NCI-H146 (cell line): ENCODE measurements around the gene ANKRD62.
"Not testable (repeated sequence)": the region's sequence is repeated elsewhere in the genome, so short reads cannot be mapped to it uniquely, and the experiment has no call there.

Experiments used
- DNase-seq: peaks from one replicate; lab custom pipeline; 2025; lab: John Stamatoyannopoulos, UW

The ANKRD62 gene

DNA sequence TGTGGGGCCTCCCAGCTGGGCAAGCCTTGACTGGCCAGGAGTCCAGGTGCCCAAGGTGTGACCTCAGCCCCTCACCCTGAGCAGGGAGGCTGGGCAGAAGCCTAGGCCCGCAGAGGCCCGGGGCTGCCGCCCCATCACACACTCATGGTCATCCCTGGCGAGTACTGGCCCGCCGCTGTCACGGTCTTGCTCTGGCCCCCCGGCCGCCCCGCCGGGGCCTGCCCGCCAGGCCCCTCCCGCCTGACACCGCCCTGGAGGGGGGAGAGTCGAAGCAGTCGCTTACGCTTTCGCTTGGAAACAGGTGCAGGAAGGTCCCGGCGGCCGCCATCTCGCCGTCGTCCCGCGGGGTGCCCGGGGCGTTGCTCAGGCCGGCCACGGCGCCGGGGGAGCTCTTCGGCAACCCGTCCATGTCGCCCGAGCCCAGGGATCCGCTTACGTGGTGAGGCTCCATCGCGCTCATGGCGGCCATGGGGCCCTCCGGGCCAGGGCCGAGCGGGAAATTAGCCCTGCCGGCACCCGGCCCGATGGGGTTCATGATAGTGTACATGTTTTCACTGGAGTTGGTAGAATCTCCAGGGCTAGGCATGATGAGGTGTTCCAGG is 26.6 kb upstream of the ANKRD62 start:
- no peak for DNase-seq

GRCh38 chr18:12067671-12068070 is 26.0 kb upstream of the ANKRD62 start:
- no peak for DNase-seq

DNA sequence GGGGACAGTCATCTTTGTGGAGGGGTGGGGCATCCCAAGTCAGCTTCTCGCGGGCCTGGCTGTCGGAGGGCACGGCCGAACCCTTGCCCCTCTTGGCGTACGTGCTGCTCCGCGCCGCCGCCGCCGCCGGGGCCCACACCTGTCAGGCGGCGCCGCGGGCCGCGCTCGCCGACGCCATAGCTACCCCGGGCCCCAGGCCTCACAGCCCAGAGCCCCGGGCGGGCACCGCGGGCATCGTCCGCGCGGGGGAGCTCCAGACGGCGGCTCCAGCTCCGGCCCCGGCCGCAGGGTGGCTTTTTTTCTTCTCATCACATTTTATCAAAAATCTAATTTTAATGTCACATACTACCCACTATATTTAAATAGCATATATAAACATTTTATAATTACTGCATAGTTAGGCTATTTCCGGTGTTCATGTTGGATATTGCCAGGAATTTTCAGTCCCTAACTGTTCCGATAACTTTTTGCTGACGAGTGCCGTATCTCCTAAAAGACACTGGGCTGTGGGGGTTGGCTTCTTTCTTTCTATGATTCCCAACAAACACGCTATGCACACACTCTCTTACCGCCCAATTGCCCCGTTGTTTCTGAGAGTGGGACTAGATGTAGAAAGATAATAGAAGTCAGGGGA is 25.2 kb upstream of the ANKRD62 start:
- DNase-seq = not testable (repeated sequence)

GRCh38 chr18:12068950-12069320 is 24.7 kb upstream of the ANKRD62 start:
- DNase-seq = no peak

GRCh38 chr18:12071066-12071465 is 22.6 kb upstream of the ANKRD62 start:
- DNase-seq = not testable (repeated sequence)

DNA sequence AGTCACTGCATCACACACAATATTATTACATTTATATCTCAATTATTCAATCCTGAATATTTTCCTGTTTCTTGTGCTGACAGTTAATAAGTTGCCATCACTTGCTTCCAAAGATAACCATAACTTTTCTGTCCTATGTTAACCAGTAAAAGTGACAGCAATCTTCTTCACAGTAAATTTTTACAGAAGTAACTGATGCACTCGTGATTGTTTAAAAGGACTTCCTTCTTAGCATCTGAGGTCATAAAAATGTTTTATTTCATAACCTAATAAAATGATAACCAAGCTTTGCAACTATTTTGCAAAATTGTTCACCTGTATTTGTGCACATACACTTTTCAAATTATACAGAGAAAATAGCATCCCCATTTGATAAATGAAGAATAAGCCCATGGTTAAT is 20.6 kb upstream of the ANKRD62 start:
- DNase-seq = no peak

GRCh38 chr18:12074736-12075135 is 18.9 kb upstream of the ANKRD62 start:
- DNase-seq = no peak

DNA sequence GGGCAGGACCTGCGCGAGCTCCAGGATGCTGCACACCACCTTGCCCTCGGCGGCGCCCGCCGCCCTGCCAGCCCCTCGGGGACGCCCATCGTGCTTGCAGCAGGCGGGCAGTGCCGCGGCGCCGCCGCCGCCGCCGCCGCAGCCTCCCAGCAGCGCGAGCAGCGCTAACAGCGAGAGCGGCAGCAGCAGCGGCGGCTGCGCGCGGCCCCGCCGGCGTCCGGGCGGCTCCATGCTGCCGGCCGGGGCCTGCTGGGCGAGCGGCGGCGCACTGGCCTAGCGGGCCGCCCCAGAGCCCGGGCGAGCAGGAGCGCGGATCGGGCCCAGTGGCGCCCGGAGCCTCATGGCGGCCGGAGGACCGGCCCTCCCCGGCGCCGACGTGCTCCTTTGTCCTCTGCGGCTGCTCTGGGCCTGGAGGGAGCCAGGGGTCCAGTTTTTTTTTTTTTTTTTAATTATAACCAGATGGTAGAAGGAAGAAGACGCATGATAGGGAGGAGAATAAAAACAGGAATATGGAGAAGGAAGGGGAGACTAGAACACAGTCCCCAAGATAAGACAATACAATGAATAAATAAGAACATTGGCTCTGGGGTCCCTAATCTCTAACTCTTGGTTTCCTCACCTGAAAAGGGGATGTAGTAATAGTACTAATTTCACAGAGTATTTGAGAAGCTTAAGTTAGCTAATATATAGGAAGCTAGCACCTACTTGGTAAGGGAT is 17.1 kb upstream of the ANKRD62 start:
- DNase-seq = peak; percentile 74

GRCh38 chr18:12077994-12078393 is 15.6 kb upstream of the ANKRD62 start:
- DNase-seq = not testable (repeated sequence)

DNA sequence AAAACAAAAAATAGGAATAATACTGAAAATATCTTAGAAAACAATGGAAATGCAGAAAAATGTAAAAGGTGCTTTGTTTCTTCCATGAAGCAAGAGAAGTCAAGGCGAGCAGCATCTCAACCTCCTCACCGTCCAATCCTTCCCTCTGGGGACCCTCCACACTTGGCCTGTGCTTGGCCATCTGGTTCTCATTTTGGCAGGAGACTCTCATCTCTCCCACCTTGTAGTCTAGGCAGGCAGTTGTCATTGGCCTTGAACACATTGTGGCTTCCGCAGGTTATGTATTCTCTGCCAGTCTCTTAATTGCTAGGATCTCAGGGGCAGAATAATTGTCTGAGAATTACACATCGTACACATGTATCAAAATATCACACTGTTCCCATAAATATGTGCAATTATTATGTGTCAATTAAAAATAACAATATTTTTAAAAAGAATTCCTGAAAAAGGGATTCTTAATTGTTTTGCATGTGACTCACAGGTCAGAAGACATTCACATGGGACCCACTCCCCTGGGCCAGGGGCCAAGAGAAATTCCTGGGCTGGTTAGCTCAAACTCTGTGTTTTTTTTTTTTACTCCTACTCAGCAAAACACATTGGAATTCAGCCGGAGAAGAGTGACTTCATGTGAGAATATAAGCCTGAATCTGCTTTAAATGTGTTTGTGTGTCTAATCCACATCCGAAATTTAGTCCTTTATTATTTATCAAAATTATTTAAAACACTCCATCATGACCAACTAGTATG is 14.0 kb upstream of the ANKRD62 start:
- DNase-seq = no peak

- DNase-seq = no peak
These were observed 8.5 kb upstream of the ANKRD62 start for GRCh38 chr18:12085136-12085535.

- no peak for DNase-seq
These were observed 7.9 kb upstream of the ANKRD62 start for GRCh38 chr18:12085786-12086185.

DNA sequence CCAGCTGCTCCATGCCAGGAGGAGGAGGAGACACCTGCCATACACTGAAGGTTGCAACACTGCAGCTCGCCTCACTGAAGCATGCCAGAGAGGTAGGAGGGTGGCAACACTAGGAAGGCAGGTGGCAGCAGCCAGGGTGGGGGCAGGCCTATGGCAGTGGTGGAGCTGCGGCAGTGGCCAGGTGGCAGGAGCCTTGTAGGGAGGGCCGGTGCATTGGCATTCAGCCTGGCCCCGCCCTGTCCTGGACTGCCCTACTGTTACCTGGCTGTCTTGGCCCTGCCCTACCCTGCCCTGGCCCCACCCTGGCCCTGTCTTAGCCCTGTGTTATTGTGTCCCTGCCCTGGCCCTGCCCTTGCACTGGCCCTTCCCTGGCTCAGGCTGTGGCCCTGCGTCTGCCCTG is 7.4 kb upstream of the ANKRD62 start:
- DNase-seq = no peak

DNA sequence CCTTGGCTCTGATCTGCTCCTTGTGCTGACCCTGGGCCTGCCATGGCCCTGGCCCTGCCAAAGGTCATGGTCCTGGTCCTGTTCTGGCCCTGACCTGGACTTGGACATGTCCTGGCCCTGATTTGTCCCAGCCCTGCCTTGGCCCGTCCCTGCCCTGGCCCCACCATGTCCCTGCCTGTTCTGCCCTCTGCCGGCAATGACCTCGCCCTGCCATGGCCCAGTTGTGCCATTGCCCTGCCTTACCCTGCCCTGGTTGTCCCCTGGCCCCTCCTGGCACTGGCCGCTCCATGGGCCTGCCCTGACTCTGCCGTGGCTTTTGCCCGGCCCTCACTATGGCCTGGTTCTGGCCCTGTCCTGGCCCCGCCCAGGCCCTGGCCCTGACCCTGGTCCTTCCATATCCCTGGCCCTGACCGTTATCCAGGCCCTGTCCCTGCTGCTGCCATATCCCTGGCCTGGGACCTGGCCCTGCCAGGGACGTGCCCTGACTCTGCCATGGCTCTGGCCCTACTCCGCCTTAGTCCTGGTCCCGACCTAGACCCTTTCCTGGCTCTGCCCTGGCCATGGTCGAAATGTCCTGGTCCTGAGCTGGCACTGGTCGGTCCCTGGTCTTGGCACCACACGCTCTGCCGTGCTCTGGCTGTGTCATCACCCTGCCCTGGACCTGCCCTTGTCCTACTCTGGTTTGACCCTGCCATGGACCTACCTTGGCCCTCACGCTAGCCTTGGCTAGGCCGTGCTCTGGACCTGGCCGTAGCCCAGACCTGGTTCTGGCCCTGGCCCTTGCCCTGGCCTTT is 6.8 kb upstream of the ANKRD62 start:
- no peak for DNase-seq

DNA sequence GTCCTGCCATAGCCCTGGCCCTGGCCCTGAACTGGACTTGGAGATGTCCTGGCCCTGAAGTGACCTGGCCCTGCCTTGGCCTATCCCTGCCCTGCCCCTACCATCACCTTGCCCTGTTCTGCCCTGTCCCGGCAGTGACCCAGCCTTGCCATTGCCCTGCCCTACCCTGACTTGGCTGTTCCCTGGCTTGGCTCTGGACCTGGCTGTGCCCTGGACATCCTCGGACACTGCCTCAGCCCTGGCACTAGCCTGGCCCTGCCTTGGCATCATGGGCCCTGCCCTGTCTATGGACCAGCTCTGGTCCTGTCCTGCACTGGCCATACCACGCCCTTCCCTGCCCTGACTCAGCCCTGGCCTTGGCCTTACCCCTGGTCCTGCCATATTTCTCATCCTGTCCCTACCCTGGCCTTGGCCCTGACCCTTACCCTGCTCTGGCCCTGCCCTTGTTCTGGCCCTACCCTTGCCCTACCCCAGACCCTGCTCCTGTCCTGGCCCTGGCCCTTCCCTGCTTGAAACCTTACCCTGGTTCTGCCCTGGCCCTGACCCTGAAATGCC is 6.1 kb upstream of the ANKRD62 start:
- DNase-seq = no peak

- DNase-seq = no peak
These were observed 5.5 kb upstream of the ANKRD62 start for GRCh38 chr18:12088096-12088495.

GRCh38 chr18:12088731-12089375 is 4.8 kb upstream of the ANKRD62 start:
- DNase-seq = no peak

- DNase-seq = no peak
These were observed 2.0 kb upstream of the ANKRD62 start for GRCh38 chr18:12091538-12092141.

- peak; percentile 42 for DNase-seq
These were observed 1.0 kb upstream of the ANKRD62 start for GRCh38 chr18:12092398-12093229.

DNA sequence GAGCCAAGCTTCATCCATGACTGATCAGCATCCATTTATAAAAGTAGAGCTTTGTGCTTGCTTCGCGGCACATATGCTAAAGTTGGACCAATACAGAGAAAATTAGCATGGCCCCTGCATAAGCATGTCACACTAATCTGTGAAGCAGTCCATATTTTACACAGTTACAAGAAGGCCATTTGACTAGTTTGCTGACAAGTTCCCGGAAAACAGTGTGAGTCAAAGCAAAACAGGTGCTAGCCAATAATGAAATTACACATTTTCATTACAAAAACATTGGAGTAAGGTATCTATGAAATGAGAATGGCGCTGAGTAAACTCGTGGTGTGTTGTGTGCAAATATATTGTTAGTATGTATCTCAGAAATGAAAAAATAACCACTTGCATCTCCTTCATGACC is 4.7 kb downstream of the ANKRD62 start:
- DNase-seq = no peak
